Activated naive CD4-positive, alpha-beta T cell treated with anti-CD3 and anti-CD28 coated beads, Interleukin-2, amount 10 ng/mL, durations not matched to agents 7 days and 5 days (primary cell): ENCODE data around the gene ARR3.
"Not testable (repeated sequence)": the region's sequence is repeated elsewhere in the genome, so short reads cannot be mapped to it uniquely, and the experiment has no call there.

Experiments
- CTCF ChIA-PET: fragments of 350-600 bp; sonication (Branson Sonifier 250); formaldehyde crosslinking; loops from one replicate; lab custom pipeline; 2021; ENCODE audit warnings: antibody characterized with exemption; lab: Charles Lee
- DNase-seq: peaks from one replicate; pipeline ENCODE4 v3.0.0-alpha.2; 2020
- H3K27ac Mint-ChIP-seq: one replicate; pipeline ENCODE4 v1.8.0; 2021; ENCODE audit warnings: mild to moderate bottlenecking, moderate library complexity, mixed read lengths
- H3K27me3 Mint-ChIP-seq: one replicate; pipeline ENCODE4 v1.8.0; 2021; ENCODE audit warnings: mild to moderate bottlenecking, mixed read lengths
- H3K36me3 Mint-ChIP-seq: one replicate; pipeline ENCODE4 v1.8.0; 2021; ENCODE audit warnings: mixed read lengths
- H3K4me1 Mint-ChIP-seq: one replicate; pipeline ENCODE4 v1.8.0; 2021; ENCODE audit warnings: mixed read lengths
- H3K4me3 Mint-ChIP-seq: one replicate; pipeline ENCODE4 v1.8.0; 2021; ENCODE audit warnings: mild to moderate bottlenecking, moderate library complexity, mixed read lengths
- H3K9me3 Mint-ChIP-seq: one replicate; pipeline ENCODE4 v1.8.0; 2021; ENCODE audit warnings: mixed read lengths

ARR3 gene

GRCh38 chrX:70301716-70302115, 33.6 kb downstream of the ARR3 start:
- no peak for DNase-seq
- H3K27ac Mint-ChIP-seq = no peak overlapping the region
- no peaks in the 10 kb centered on the region for H3K27me3 Mint-ChIP-seq
- no peak overlapping the region for H3K4me3 Mint-ChIP-seq
- peaks cover 51% of the 10 kb centered on the region for H3K36me3 Mint-ChIP-seq
- no peaks in the 10 kb centered on the region for H3K9me3 Mint-ChIP-seq
- CTCF ChIA-PET = no interaction called here
- H3K4me1 Mint-ChIP-seq = peaks cover 3% of the 10 kb centered on the region

- DNase-seq = no peak
- CTCF ChIA-PET = no interaction called here
These were observed 45.4 kb downstream of the ARR3 start for GRCh38 chrX:70313503-70313902.

GRCh38 chrX:70322784-70323183, 54.6 kb downstream of the ARR3 start:
- no peak for DNase-seq
- H3K27me3 Mint-ChIP-seq = no peaks in the 10 kb centered on the region
- H3K36me3 Mint-ChIP-seq = peaks cover 16% of the 10 kb centered on the region
- H3K4me1 Mint-ChIP-seq = no peaks in the 10 kb centered on the region
- no peak overlapping the region for H3K27ac Mint-ChIP-seq
- H3K9me3 Mint-ChIP-seq = no peaks in the 10 kb centered on the region
- H3K4me3 Mint-ChIP-seq = no peak overlapping the region
- CTCF ChIA-PET = no interaction called here

More at GRCh38 chrX:70313503-70313902, 45.4 kb downstream of the ARR3 start:
- H3K36me3 Mint-ChIP-seq = peaks cover 26% of the 10 kb centered on the region
- H3K27me3 Mint-ChIP-seq = no peaks in the 10 kb centered on the region
- no peak overlapping the region for H3K27ac Mint-ChIP-seq
- no peak overlapping the region for H3K4me3 Mint-ChIP-seq
- H3K4me1 Mint-ChIP-seq = no peaks in the 10 kb centered on the region
- no peaks in the 10 kb centered on the region for H3K9me3 Mint-ChIP-seq

GRCh38 chrX:70323628-70324027, 55.5 kb downstream of the ARR3 start:
- H3K27me3 Mint-ChIP-seq, H3K27ac Mint-ChIP-seq, H3K9me3 Mint-ChIP-seq, H3K4me1 Mint-ChIP-seq, CTCF ChIA-PET, H3K4me3 Mint-ChIP-seq, DNase-seq: not testable (repeated sequence)
- H3K36me3 Mint-ChIP-seq = peaks cover 17% of the 10 kb centered on the region

GRCh38 chrX:70324326-70324725, 56.2 kb downstream of the ARR3 start:
- H3K4me3 Mint-ChIP-seq = no peak overlapping the region
- DNase-seq = no peak
- H3K27me3 Mint-ChIP-seq = no peaks in the 10 kb centered on the region
- no peaks in the 10 kb centered on the region for H3K9me3 Mint-ChIP-seq
- peaks cover 17% of the 10 kb centered on the region for H3K36me3 Mint-ChIP-seq
- no peak overlapping the region for H3K27ac Mint-ChIP-seq
- CTCF ChIA-PET = no interaction called here
- H3K4me1 Mint-ChIP-seq = no peaks in the 10 kb centered on the region

- H3K27me3 Mint-ChIP-seq = no peaks in the 10 kb centered on the region
These were observed 63.0 kb downstream of the ARR3 start for GRCh38 chrX:70331161-70331560.

More at GRCh38 chrX:70331161-70331560, 63.0 kb downstream of the ARR3 start:
- CTCF ChIA-PET = no interaction called here
- H3K9me3 Mint-ChIP-seq = no peaks in the 10 kb centered on the region
- H3K36me3 Mint-ChIP-seq = peaks cover 46% of the 10 kb centered on the region
- no peak for DNase-seq
- H3K4me3 Mint-ChIP-seq = no peak overlapping the region
- H3K27ac Mint-ChIP-seq = no peak overlapping the region
- H3K4me1 Mint-ChIP-seq = peaks cover 10% of the 10 kb centered on the region
